Ishikawa (cell line): Measurements from ENCODE around the gene SHB.

Source experiments
- CEBPB ChIP-seq: IDR thresholded peaks from 2 replicates; pipeline ENCODE4 v1.6.1; 2012
- CREB1 ChIP-seq: IDR thresholded peaks from 2 replicates; pipeline ENCODE4 v1.6.1; 2012; ENCODE audit warnings: low read depth
- EGR1 ChIP-seq: IDR thresholded peaks from 2 replicates; pipeline ENCODE4 v1.6.1; 2012
- EP300 ChIP-seq: IDR thresholded peaks from 2 replicates; pipeline ENCODE4 v1.6.1; 2012; ENCODE audit warnings: borderline replicate concordance
- FOXM1 ChIP-seq: IDR thresholded peaks from 2 replicates; pipeline ENCODE4 v1.6.1; 2012; ENCODE audit warnings: low read depth, borderline replicate concordance
- MAX ChIP-seq: IDR thresholded peaks from 2 replicates; pipeline ENCODE4 v1.6.1; 2012
- NFIC ChIP-seq: IDR thresholded peaks from 2 replicates; pipeline ENCODE4 v1.6.1; 2012
- RAD21 ChIP-seq: IDR thresholded peaks from 2 replicates; pipeline ENCODE4 v1.6.1; 2012; ENCODE audit warnings: low read depth
- REST ChIP-seq: IDR thresholded peaks from 2 replicates; pipeline ENCODE4 v1.6.1; 2012; ENCODE audit warnings: low read depth, mild to moderate bottlenecking
- TAF1 ChIP-seq: IDR thresholded peaks from 2 replicates; pipeline ENCODE4 v1.6.1; 2012; ENCODE audit warnings: low read depth, mild to moderate bottlenecking
- TCF12 ChIP-seq: IDR thresholded peaks from 2 replicates; pipeline ENCODE4 v1.6.1; 2012; ENCODE audit warnings: low read depth
- TEAD4 ChIP-seq: IDR thresholded peaks from 2 replicates; pipeline ENCODE4 v1.6.1; 2012
- USF1 ChIP-seq: IDR thresholded peaks from 2 replicates; pipeline ENCODE4 v1.6.1; 2012
- YY1 ChIP-seq: IDR thresholded peaks from 2 replicates; pipeline ENCODE4 v1.6.1; 2012; ENCODE audit warnings: low read depth
- ZBTB7A ChIP-seq: IDR thresholded peaks from 2 replicates; pipeline ENCODE4 v1.6.1; 2012; ENCODE audit warnings: low read depth

SHB gene

GRCh38 chr9:37988602-37989001, 80.4 kb downstream of the SHB start:
- no peak for TF ChIP-seq MAX
- no peak for TF ChIP-seq CEBPB
- no peak for TF ChIP-seq NFIC
- TF ChIP-seq YY1 = no peak
- no peak for TF ChIP-seq ZBTB7A

- no peak for TF ChIP-seq EP300
- TF ChIP-seq ZBTB7A = no peak
- TF ChIP-seq NFIC = no peak
- no peak for TF ChIP-seq FOXM1
- no peak for TF ChIP-seq TCF12
- TF ChIP-seq CEBPB = no peak
- no peak for TF ChIP-seq USF1
- no peak for TF ChIP-seq TEAD4
- no peak for TF ChIP-seq CREB1
These were observed 81.0 kb downstream of the SHB start for GRCh38 chr9:37988041-37988440.

- no peak for TF ChIP-seq EP300
- TF ChIP-seq CREB1 = no peak
- no peak for TF ChIP-seq ZBTB7A
- TF ChIP-seq EGR1 = no peak
- TF ChIP-seq FOXM1 = no peak
- no peak for TF ChIP-seq TCF12
- TF ChIP-seq CEBPB = no peak
These were observed 81.5 kb downstream of the SHB start for GRCh38 chr9:37987467-37987981.

GRCh38 chr9:37986771-37987258, 82.2 kb downstream of the SHB start:
- TF ChIP-seq CREB1 (no peak), REST (no peak), ZBTB7A (no peak), EGR1 (no peak), NFIC (no peak), TCF12 (no peak), TAF1 (no peak), EP300 (no peak), RAD21 (no peak), TEAD4 (no peak), YY1 (no peak), CEBPB (no peak), USF1 (no peak), MAX (no peak), FOXM1 (no peak)

- TF ChIP-seq RAD21 = no peak
- no peak for TF ChIP-seq TEAD4
These were observed 83.0 kb downstream of the SHB start for GRCh38 chr9:37986001-37986400.

GRCh38 chr9:37984672-37985611, 84.1 kb downstream of the SHB start:
- TF ChIP-seq TAF1 (no peak), NFIC (no peak), REST (no peak), YY1 (no peak), TCF12 (no peak), EGR1 (no peak), TEAD4 (no peak), USF1 (no peak), ZBTB7A (no peak), CEBPB (no peak), EP300 (no peak), RAD21 (no peak), MAX (no peak), CREB1 (no peak), FOXM1 (no peak)
